NCI-H524 (cell line): ENCODE data around the gene DEFB131B.
"Not testable (repeated sequence)": the region's sequence is repeated elsewhere in the genome, so short reads cannot be mapped to it uniquely, and the experiment has no call there.

Experiments used
- DNase-seq, 2 experiments: peaks; one replicate each; lab custom pipeline; 2025; lab: John Stamatoyannopoulos, UW

The DEFB131B gene

GRCh38 chr11:71878059-71878458 is at the start of gene DEFB131B:
TSS of gene DEFB131B (plus strand) at chr11:71878453. CDS start at chr11:71878453, 0 bp downstream.
- not testable (repeated sequence) for DNase-seq

GRCh38 chr11:71829247-71829646 is 49.0 kb upstream of the DEFB131B start:
- DNase-seq, result not testable (repeated sequence)

- not testable (repeated sequence) for DNase-seq
Measured at GRCh38 chr11:71829686-71830085, 48.6 kb upstream of the DEFB131B start.

GRCh38 chr11:71832811-71833210 is 45.4 kb upstream of the DEFB131B start, which contains the start of gene DEFB108B:
TSS of gene DEFB108B (plus strand) at chr11:71833200. CDS start at chr11:71833200, 0 bp downstream.
- DNase-seq, result not testable (repeated sequence)

GRCh38 chr11:71842720-71843119 is 35.5 kb upstream of the DEFB131B start:
- DNase-seq, result not testable (repeated sequence)

- not testable (repeated sequence) for DNase-seq
Measured at GRCh38 chr11:71843355-71843754, 34.9 kb upstream of the DEFB131B start.

GRCh38 chr11:71843858-71844257 is 34.4 kb upstream of the DEFB131B start:
- no peak for DNase-seq

- DNase-seq, result not testable (repeated sequence)
Measured at GRCh38 chr11:71853895-71854294, 24.4 kb upstream of the DEFB131B start.

GRCh38 chr11:71855880-71856279 is 22.4 kb upstream of the DEFB131B start:
- not testable (repeated sequence) for DNase-seq

GRCh38 chr11:71860835-71861234 is 17.4 kb upstream of the DEFB131B start:
- DNase-seq, result not testable (repeated sequence)

- DNase-seq, result peak; percentile 49 to 65
Measured at GRCh38 chr11:71863978-71864627, 14.2 kb upstream of the DEFB131B start.

- DNase-seq, result not testable (repeated sequence)
Measured at GRCh38 chr11:71867209-71867608, 11.0 kb upstream of the DEFB131B start.

GRCh38 chr11:71869931-71870330 is 8.3 kb upstream of the DEFB131B start:
- DNase-seq, result not testable (repeated sequence)

- DNase-seq, result not testable (repeated sequence)
Measured at GRCh38 chr11:71870661-71871060, 7.6 kb upstream of the DEFB131B start.

GRCh38 chr11:71876262-71876661 is 2.0 kb upstream of the DEFB131B start:
- DNase-seq, result not testable (repeated sequence)

GRCh38 chr11:71885806-71886205 is 7.6 kb downstream of the DEFB131B start:
- not testable (repeated sequence) for DNase-seq

GRCh38 chr11:71888335-71889010 is 10.2 kb downstream of the DEFB131B start:
- DNase-seq, result not testable (repeated sequence)

- DNase-seq, result not testable (repeated sequence)
Measured at GRCh38 chr11:71889181-71889872, 11.1 kb downstream of the DEFB131B start.

- DNase-seq, result no peak
Measured at GRCh38 chr11:71895961-71896360, 17.7 kb downstream of the DEFB131B start.

GRCh38 chr11:71901137-71901536 is 22.9 kb downstream of the DEFB131B start:
- DNase-seq, result not testable (repeated sequence)

- no peak for DNase-seq
Measured at GRCh38 chr11:71908218-71908617, 30.0 kb downstream of the DEFB131B start.

- not testable (repeated sequence) for DNase-seq
Measured at GRCh38 chr11:71910775-71911174, 32.5 kb downstream of the DEFB131B start.
